ENCODE data around the gene DCLRE1A.

GRCh38 chr10:113893570-113893969 is 39.7 kb upstream of the DCLRE1A start:
- no peak for TF ChIP-seq POLR2AphosphoS5 (IDR thresholded peaks at IDR 0.05; ENCODE audit: low read depth)
- no peak for TF ChIP-seq CTCF (IDR thresholded peaks at IDR 0.05; ENCODE audit: insufficient read depth, low read length)
- TF ChIP-seq GABPA (IDR thresholded peaks at IDR 0.05; ENCODE audit: low read depth) = no peak
- no peak for TF ChIP-seq REST (IDR thresholded peaks at IDR 0.05; ENCODE audit: insufficient replicate concordance, low read depth)
